GM18867 (cell line): ENCODE results near the gene PDCD1LG2.
"Not testable (repeated sequence)": the region's sequence is repeated elsewhere in the genome, so short reads cannot be mapped to it uniquely, and the experiment has no call there.

Experiments used
- ATAC-seq: cut with Tn5 transposase; IDR thresholded peaks from one replicate; pipeline ENCODE4 v1.9.1; 2021; ENCODE audit warnings: mild to moderate bottlenecking, moderate library complexity; ENCODE audit not compliant: unreplicated experiment

PDCD1LG2 gene

GRCh38 chr9:5493679-5494511 lies 16.4 kb upstream of the PDCD1LG2 start:
- ATAC-seq, result peak; percentile 86

GRCh38 chr9:5494765-5495164 lies 15.6 kb upstream of the PDCD1LG2 start:
- not testable (repeated sequence) for ATAC-seq

GRCh38 chr9:5499157-5499556 lies 11.2 kb upstream of the PDCD1LG2 start:
- no peak for ATAC-seq

- no peak for ATAC-seq
Observed at GRCh38 chr9:5499889-5500398, 10.4 kb upstream of the PDCD1LG2 start.

- no peak for ATAC-seq
Observed at GRCh38 chr9:5500441-5501235, 9.7 kb upstream of the PDCD1LG2 start.

GRCh38 chr9:5502553-5502952 lies 7.8 kb upstream of the PDCD1LG2 start:
- no peak for ATAC-seq

GRCh38 chr9:5509573-5509972 lies 758 bp upstream of the PDCD1LG2 start:
- ATAC-seq, result no peak

GRCh38 chr9:5510989-5511388 lies 658 bp downstream of the PDCD1LG2 start:
- no peak for ATAC-seq

GRCh38 chr9:5511476-5511875 lies 1.1 kb downstream of the PDCD1LG2 start:
- no peak for ATAC-seq

- no peak for ATAC-seq
Observed at GRCh38 chr9:5511935-5512580, 1.7 kb downstream of the PDCD1LG2 start.

GRCh38 chr9:5512658-5513452 lies 2.5 kb downstream of the PDCD1LG2 start:
- no peak for ATAC-seq

GRCh38 chr9:5513966-5514616 lies 3.8 kb downstream of the PDCD1LG2 start:
- no peak for ATAC-seq

- no peak for ATAC-seq
Observed at GRCh38 chr9:5514617-5515260, 4.4 kb downstream of the PDCD1LG2 start.

GRCh38 chr9:5515261-5515650 lies 4.9 kb downstream of the PDCD1LG2 start:
- ATAC-seq, result no peak

- no peak for ATAC-seq
Observed at GRCh38 chr9:5516453-5517220, 6.3 kb downstream of the PDCD1LG2 start.

GRCh38 chr9:5518171-5518936 lies 8.0 kb downstream of the PDCD1LG2 start:
- peak; percentile 73 for ATAC-seq

- ATAC-seq, result peak; percentile 19
Observed at GRCh38 chr9:5518937-5519319, 8.6 kb downstream of the PDCD1LG2 start.

- ATAC-seq, result no peak
Observed at GRCh38 chr9:5524090-5524489, 13.8 kb downstream of the PDCD1LG2 start.
